ENCODE measurements around the gene AKAP13. TPM values are rescaled to one million over a fixed set of nuclear protein-coding genes. Genes with fewer than 3 reads are reported as not detected.
"Not testable (repeated sequence)": the region's sequence is repeated elsewhere in the genome, so short reads cannot be mapped to it uniquely, and the experiment has no call there.

The AKAP13 gene
- total RNA-seq, 1 donor from 2014 or later, result 284 TPM

GRCh38 chr15:85792102-85792731 lies 411.8 kb downstream of the AKAP13 start:
- ATAC-seq (no peak), DNase-seq (no peak)
- intact Hi-C loops (cut with micrococcal nuclease), result no loop called here

- DNase-seq, result no peak
- no peak for ATAC-seq
- intact Hi-C loops (cut with micrococcal nuclease), result no loop called here
These were observed 412.6 kb downstream of the AKAP13 start for GRCh38 chr15:85792912-85793590.

GRCh38 chr15:85793641-85794597 lies 413.5 kb downstream of the AKAP13 start:
- intact Hi-C loops (cut with micrococcal nuclease), result no loop called here

GRCh38 chr15:85794598-85795336 lies 414.4 kb downstream of the AKAP13 start, which contains the start of gene KLHL25:
KLHL25 (minus strand) TSS chr15:85794925; CDS start chr15:85769810, 25,115 bp downstream.
- DNase-seq (peak; percentile 97), ATAC-seq (peak; percentile 97)
- intact Hi-C loops (cut with micrococcal nuclease), result no loop called here

More at GRCh38 chr15:85793641-85794597, 413.5 kb downstream of the AKAP13 start:
- DNase-seq (peak; percentile 60), ATAC-seq (peak; percentile 50)

GRCh38 chr15:85795337-85796305 lies 415.2 kb downstream of the AKAP13 start:
- intact Hi-C loops (cut with micrococcal nuclease), result no loop called here
- ATAC-seq (no peak), DNase-seq (no peak)

GRCh38 chr15:85796371-85796770 lies 416.0 kb downstream of the AKAP13 start:
- intact Hi-C loops (cut with micrococcal nuclease); ATAC-seq; DNase-seq: not testable (repeated sequence)

Small RNA genes within 50 kb of the gene (microRNA-seq; reads per million reads assigned to microRNA genes)
- gene MIR1276 (ENCODE audit: borderline number of aligned reads) (not detected), gene MIR7706 (ENCODE audit: borderline number of aligned reads) (127 reads per million, percentile 42 among the genes with 10 or more reads in this experiment)

Measured in left ventricle myocardium superior (tissue), 1 donor.